BLaER1 treated with 17β-estradiol and CSF1 and Interleukin-3, amounts not matched to agents 10 nM and 100 nM (cell line): Measurements from ENCODE around the gene KCNAB1.
A peak's percentile ranks its signal among the peaks of the same experiment; 100 is the strongest.
"Not testable (repeated sequence)": the region's sequence is repeated elsewhere in the genome, so short reads cannot be mapped to it uniquely, and the experiment has no call there.

Source experiments
- H3K27ac ChIP-seq, 11 experiments: shearing (Covaris generic); formaldehyde crosslinking; 2 replicates each; pipeline ENCODE4 v1.8.1; 2022
- H3K27me3 ChIP-seq, 11 experiments: shearing (Covaris generic); formaldehyde crosslinking; 2 replicates each; pipeline ENCODE4 v1.8.1; 2022
- H3K36me3 ChIP-seq, 11 experiments: shearing (Covaris generic); formaldehyde crosslinking; 2 replicates each; pipeline ENCODE4 v1.8.1; 2022
- H3K4me1 ChIP-seq, 10 experiments: shearing (Covaris generic); formaldehyde crosslinking; 2 replicates each; pipeline ENCODE4 v1.8.1; 2022
- H3K4me2 ChIP-seq, 11 experiments: shearing (Covaris generic); formaldehyde crosslinking; 2 replicates each; pipeline ENCODE4 v1.8.1; 2022
- H3K4me3 ChIP-seq, 10 experiments: shearing (Covaris generic); formaldehyde crosslinking; 2 replicates each; pipeline ENCODE4 v1.8.1; 2022
- H3K9ac ChIP-seq, 11 experiments: shearing (Covaris generic); formaldehyde crosslinking; 2 replicates each; pipeline ENCODE4 v1.8.1; 2022
- H3K9me3 ChIP-seq, 11 experiments: shearing (Covaris generic); formaldehyde crosslinking; replicated peaks in 1 of 11; 2 replicates each; pipeline ENCODE4 v1.8.1; 2022
- H4K20me1 ChIP-seq, 11 experiments: shearing (Covaris generic); formaldehyde crosslinking; 2 replicates each; pipeline ENCODE4 v1.8.1; 2022
- Cebpa-rat ChIP-seq, 11 experiments: shearing (Covaris generic); IDR thresholded peaks; 2 replicates each; pipeline ENCODE4 v1.8.1; 2022

KCNAB1 gene

GRCh38 chr3:156135921-156136638 is 15.7 kb downstream of the KCNAB1 start:
- Histone ChIP-seq H3K4me2 (no peak overlapping the region), H3K27ac (no peak overlapping the region), H3K9me3 (no peaks in the 10 kb centered on the region), H4K20me1 (no peaks in the 10 kb centered on the region), H3K4me1 (no peaks in the 10 kb centered on the region), H3K27me3 (no peaks in the 10 kb centered on the region), H3K9ac (no peak overlapping the region), H3K4me3 (no peak overlapping the region), H3K36me3 (no peaks in the 10 kb centered on the region)
- TF ChIP-seq Cebpa-rat (IDR thresholded peaks at IDR 0.05): no peak

- H3K27me3 ChIP-seq, H3K9ac ChIP-seq, H3K4me3 ChIP-seq, H3K4me2 ChIP-seq, H3K27ac ChIP-seq, H3K9me3 ChIP-seq, H3K36me3 ChIP-seq, H4K20me1 ChIP-seq, H3K4me1 ChIP-seq: not testable (repeated sequence)
These were observed 17.0 kb downstream of the KCNAB1 start for GRCh38 chr3:156137397-156137796.

GRCh38 chr3:156140001-156140595 is 19.7 kb downstream of the KCNAB1 start:
- H3K9me3 ChIP-seq: no peaks in the 10 kb centered on the region
- H3K4me2 ChIP-seq: no peak overlapping the region
- H3K27me3 ChIP-seq: no peaks in the 10 kb centered on the region
- H3K4me3 ChIP-seq: no peak overlapping the region
- H3K9ac ChIP-seq: no peak overlapping the region
- no peak overlapping the region for H3K27ac ChIP-seq
- no peaks in the 10 kb centered on the region for H3K4me1 ChIP-seq
- H3K36me3 ChIP-seq: no peaks in the 10 kb centered on the region
- TF ChIP-seq Cebpa-rat (IDR thresholded peaks at IDR 0.05): no peak
- no peaks in the 10 kb centered on the region for H4K20me1 ChIP-seq

DNA sequence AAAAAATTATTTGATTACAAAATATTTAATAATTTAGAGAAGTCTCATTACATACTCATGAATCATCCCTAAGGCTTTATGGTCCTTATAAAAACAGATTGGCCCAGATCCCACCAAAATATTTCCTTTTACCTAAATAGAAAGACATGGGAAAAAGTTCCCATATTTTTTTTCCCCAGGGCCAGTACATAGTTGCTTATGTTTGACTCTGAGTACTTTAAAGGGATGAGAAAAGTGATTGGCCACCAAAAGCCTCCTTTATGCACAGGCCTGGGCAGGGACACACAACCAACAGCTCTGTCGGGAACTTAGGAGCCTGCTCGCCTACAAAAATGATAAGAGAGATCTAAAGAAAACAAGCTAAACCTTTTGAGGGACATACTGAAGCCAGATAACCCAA is 22.3 kb downstream of the KCNAB1 start:
- no peaks in the 10 kb centered on the region for H3K27me3 ChIP-seq
- no peak overlapping the region for H3K9ac ChIP-seq
- H3K9me3 ChIP-seq: no peaks in the 10 kb centered on the region
- H3K27ac ChIP-seq: no peak overlapping the region
- H3K4me2 ChIP-seq: no peak overlapping the region
- no peaks in the 10 kb centered on the region for H3K36me3 ChIP-seq
- no peaks in the 10 kb centered on the region for H4K20me1 ChIP-seq
- no peaks in the 10 kb centered on the region for H3K4me1 ChIP-seq
- no peak overlapping the region for H3K4me3 ChIP-seq
- no peak for TF ChIP-seq Cebpa-rat (IDR thresholded peaks at IDR 0.05)

DNA sequence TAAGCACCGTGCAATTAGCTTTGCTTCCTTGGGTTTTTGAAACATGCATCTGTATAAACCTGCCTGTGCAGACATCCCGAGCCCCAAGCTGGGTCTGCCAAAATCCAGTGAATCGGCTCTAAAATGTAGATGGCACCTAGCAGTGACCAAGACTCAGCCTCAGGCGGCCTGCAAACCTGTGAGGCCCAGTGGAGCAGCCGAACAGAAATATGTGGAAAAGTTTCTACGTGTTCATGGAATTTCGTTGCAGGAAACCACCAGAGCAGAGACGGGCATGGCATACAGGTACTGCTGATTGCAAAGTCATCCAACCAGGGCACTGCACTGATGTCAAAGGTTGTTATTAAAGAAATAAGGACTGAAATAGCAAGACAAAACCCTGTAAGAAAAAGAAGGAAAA is 22.8 kb downstream of the KCNAB1 start:
- Histone ChIP-seq H3K9me3 (no peaks in the 10 kb centered on the region), H3K4me2 (no peak overlapping the region), H3K27me3 (no peaks in the 10 kb centered on the region), H3K36me3 (no peaks in the 10 kb centered on the region), H3K9ac (no peak overlapping the region), H3K27ac (no peak overlapping the region), H3K4me3 (no peak overlapping the region), H3K4me1 (no peaks in the 10 kb centered on the region), H4K20me1 (no peaks in the 10 kb centered on the region)
- TF ChIP-seq Cebpa-rat (IDR thresholded peaks at IDR 0.05): no peak

DNA sequence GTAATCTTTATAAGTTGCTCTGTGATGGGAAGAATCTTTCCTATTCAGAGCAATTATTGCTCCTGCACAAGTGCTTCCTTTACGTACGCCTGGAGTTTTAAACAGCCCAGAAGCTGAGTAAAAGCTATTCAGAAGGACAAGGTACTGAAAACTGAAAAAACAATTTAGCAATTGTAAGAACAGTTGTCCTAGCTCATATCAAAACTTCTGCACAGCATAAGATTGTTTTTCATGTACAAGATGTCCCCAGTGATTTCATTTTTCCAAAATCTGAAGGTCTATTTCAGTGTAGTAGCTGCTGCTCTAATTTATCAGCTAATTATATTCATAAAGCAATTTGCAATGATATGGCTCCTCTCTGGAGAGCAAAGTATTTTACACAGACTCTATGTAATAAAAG is 23.7 kb downstream of the KCNAB1 start:
- H3K36me3 ChIP-seq: no peaks in the 10 kb centered on the region

GRCh38 chr3:156145866-156146265 is 25.5 kb downstream of the KCNAB1 start:
- no peak for TF ChIP-seq Cebpa-rat (IDR thresholded peaks at IDR 0.05)
- no peak overlapping the region for H3K27ac ChIP-seq
- no peaks in the 10 kb centered on the region for H4K20me1 ChIP-seq
- H3K4me3 ChIP-seq: no peak overlapping the region
- no peak overlapping the region for H3K9ac ChIP-seq
- H3K4me2 ChIP-seq: no peak overlapping the region
- no peaks in the 10 kb centered on the region for H3K27me3 ChIP-seq
- no peaks in the 10 kb centered on the region for H3K36me3 ChIP-seq
- no peaks in the 10 kb centered on the region for H3K9me3 ChIP-seq
- peaks cover 16 to 21% (median 20%) of the 10 kb centered on the region in 10 experiments for H3K4me1 ChIP-seq

More for the DNA sequence above, 23.7 kb downstream of the KCNAB1 start:
- peaks cover 5 to 8% (median 7%) of the 10 kb centered on the region in 10 experiments; a peak in 18 of 20 replicates for H3K4me1 ChIP-seq
- TF ChIP-seq Cebpa-rat (IDR thresholded peaks at IDR 0.05): no peak
- no peaks in the 10 kb centered on the region for H4K20me1 ChIP-seq
- no peak overlapping the region for H3K9ac ChIP-seq
- H3K27ac ChIP-seq: no peak overlapping the region
- no peak overlapping the region for H3K4me3 ChIP-seq
- no peaks in the 10 kb centered on the region for H3K27me3 ChIP-seq
- no peaks in the 10 kb centered on the region for H3K9me3 ChIP-seq
- no peak overlapping the region for H3K4me2 ChIP-seq

DNA sequence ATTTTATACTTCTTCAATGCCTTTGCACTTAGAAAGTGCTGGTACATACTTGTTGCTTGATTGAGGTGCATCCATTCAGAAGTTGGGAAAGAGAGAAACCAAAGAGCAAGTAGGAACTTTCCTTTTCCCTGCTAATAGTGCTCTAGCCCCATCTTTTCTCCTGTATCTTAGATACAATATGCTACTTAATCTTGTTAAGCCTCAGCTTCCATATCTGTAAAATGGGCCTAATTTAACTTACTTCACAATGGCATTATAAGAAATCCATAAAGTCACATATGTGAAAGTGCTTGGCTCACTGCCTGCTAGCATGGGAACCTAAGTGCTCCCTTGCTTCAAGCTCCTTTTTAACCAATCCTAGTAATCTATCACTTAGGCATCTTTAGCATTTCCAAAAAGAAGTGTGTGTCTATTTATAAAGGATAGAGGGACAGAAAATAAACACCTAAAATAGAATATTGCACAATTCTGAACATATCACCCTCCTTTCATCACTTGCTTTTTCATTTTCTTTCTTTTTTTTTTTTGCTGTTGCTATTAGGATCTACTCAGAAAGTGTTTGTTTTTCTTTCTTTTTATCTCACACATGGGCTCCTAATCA is 28.1 kb downstream of the KCNAB1 start:
- no peak overlapping the region for H3K27ac ChIP-seq

DNA sequence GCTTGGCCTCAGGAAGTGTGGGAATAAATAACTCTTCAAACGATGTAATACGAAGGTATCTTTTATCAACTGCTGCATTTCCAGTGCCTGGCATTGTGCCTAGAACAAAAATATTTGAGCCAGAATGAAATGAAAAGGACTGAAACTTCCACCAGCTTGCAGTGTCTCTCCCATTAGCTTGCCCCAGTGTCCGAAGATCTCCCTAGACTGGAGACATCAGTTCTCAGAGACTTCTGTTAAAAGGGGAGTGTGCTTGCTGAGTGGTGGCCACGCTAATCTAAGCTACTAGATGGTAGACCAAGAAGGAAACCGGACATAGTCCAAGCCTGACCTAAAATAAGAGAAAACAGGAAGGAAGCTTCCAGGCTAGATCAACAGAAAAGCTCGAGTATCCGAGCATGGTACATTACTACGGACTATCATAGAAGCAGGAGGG is 28.6 kb downstream of the KCNAB1 start:
- Histone ChIP-seq H3K9ac (no peak overlapping the region), H3K9me3 (no peaks in the 10 kb centered on the region), H3K36me3 (no peaks in the 10 kb centered on the region), H3K4me1 (peaks cover 16 to 24% (median 20%) of the 10 kb centered on the region in 10 experiments), H3K4me3 (no peak overlapping the region), H3K4me2 (peak overlapping the region; percentile 41 to 69 (median 60)), H3K27ac (peak overlapping the region in 2 of 11 experiments; percentile 0 to 17; a peak in 1 of 22 replicates), H4K20me1 (no peaks in the 10 kb centered on the region), H3K27me3 (no peaks in the 10 kb centered on the region)
- no peak for TF ChIP-seq Cebpa-rat (IDR thresholded peaks at IDR 0.05)

More for the DNA sequence above, 28.1 kb downstream of the KCNAB1 start:
- H4K20me1 ChIP-seq: no peaks in the 10 kb centered on the region
- no peak for TF ChIP-seq Cebpa-rat (IDR thresholded peaks at IDR 0.05)
- peaks cover 16 to 24% (median 20%) of the 10 kb centered on the region in 10 experiments for H3K4me1 ChIP-seq
- no peaks in the 10 kb centered on the region for H3K36me3 ChIP-seq
- no peaks in the 10 kb centered on the region for H3K27me3 ChIP-seq
- H3K4me2 ChIP-seq: peak overlapping the region; percentile 41 to 69 (median 60); a peak in 21 of 22 replicates
- H3K9me3 ChIP-seq: no peaks in the 10 kb centered on the region
- no peak overlapping the region for H3K9ac ChIP-seq
- no peak overlapping the region for H3K4me3 ChIP-seq
